IPS DF 6.9 (cell line): ENCODE results near the gene SEMA3E.

Experiments used
- DNase-seq: peaks from one replicate; pipeline ENCODE4 v3.0.0-alpha.2; 2013; ENCODE audit warnings: low read depth, low spot score
- H3K27ac ChIP-seq: one replicate; pipeline ENCODE4 v1.5.1; 2013; ENCODE audit warnings: low read length, control low read depth
- H3K27me3 ChIP-seq: 2 replicates; pipeline ENCODE4 v1.6.1; 2013; ENCODE audit warnings: mild to moderate bottlenecking, low read length; ENCODE audit not compliant: control insufficient read depth, insufficient read depth
- H3K36me3 ChIP-seq: 2 replicates; pipeline ENCODE4 v1.6.1; 2013; ENCODE audit warnings: low read length; ENCODE audit not compliant: control insufficient read depth, insufficient read depth
- H3K4me1 ChIP-seq: 2 replicates; pipeline ENCODE4 v1.6.1; 2013; ENCODE audit warnings: low read length; ENCODE audit not compliant: control insufficient read depth, insufficient read depth
- H3K4me3 ChIP-seq: 2 replicates; pipeline ENCODE4 v1.5.1; 2013; ENCODE audit warnings: mild to moderate bottlenecking, low read length
- H3K9me3 ChIP-seq: 2 replicates; pipeline ENCODE4 v1.6.1; 2013; ENCODE audit warnings: low read length, inconsistent platforms; ENCODE audit not compliant: control insufficient read depth, insufficient read depth
- WGBS: extraction: QIAGEN DNeasy Blood & Tissue Kit; methylation state at CpG from one replicate; pipeline ENCODE4 v1.1.7; 2013; ENCODE audit warnings: mixed read lengths, missing lambda C conversion rate; ENCODE audit not compliant: insufficient read length, insufficient coverage; 5-methylcytosine and 5-hydroxymethylcytosine counted together

The SEMA3E gene

DNA sequence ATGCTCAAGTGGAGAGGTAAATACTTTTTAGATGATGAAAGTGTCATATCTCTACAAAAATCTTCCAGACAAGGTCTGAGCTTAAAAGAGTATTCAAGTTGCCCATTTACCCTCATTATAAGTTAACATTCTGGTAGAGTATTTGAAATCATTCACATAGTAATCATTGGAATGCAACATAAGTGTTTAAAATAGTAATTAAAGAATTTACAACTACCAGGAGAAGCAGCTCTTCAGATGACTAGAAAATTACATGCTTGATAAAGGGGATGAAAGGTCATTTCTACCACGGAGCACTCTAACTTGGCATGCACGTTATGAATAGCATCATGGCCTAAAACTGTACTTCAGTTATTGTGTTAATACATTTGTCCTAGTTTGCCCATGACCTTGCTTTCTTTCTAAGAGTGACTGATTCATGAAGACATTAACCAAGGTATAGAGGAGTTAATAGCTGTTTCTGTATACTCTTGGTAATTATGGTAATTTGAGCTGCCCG, 120.0 kb downstream of the SEMA3E start:
- no peaks in the 10 kb centered on the region for H3K9me3 ChIP-seq
- no peaks in the 10 kb centered on the region for H3K27me3 ChIP-seq
- H3K4me1 ChIP-seq: no peaks in the 10 kb centered on the region
- no peak overlapping the region for H3K4me3 ChIP-seq
- no peak overlapping the region for H3K27ac ChIP-seq
- no CpG with 5 or more reads among the region's 3 CpGs for WGBS
- no peaks in the 10 kb centered on the region for H3K36me3 ChIP-seq
- no peak for DNase-seq

DNA sequence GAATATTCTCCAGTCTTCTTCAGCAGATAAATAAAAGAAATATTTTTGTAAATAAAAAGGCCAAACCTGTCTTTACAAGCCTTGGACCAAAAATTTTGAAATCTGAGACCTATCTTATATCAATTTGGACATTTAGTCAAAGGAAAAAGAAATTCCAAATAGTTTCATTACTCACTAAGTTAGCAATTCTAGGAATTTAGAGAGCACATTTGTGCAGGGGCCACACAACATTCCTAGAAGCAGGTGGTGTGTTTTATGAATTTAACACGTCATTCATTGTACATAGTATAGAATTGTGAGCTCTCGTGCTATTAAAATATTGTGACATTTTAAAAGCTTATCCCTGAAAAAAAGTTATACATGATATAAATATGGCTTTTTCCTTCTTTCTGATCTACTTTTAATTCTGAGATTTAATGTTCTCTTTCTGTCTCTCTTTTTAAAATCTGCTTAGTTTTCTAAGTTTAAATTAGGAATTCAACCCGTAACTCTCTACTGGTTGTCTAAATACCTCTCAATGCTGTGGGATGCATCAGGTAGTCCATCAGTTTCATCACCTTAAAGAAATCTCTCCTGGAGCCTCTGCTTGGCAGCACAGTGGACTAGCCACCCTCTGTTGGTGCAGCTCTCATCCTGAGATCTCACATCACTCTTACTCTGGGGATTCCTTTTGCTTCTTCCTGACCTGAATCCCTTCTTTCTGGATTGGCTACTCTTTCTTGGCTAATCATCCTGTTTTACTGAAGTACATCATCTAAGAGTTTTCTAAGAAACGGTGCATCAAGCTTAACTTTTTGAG, 124.5 kb downstream of the SEMA3E start:
- WGBS: no CpG with 5 or more reads among the region's 4 CpGs
- Histone ChIP-seq H3K27ac (no peak overlapping the region), H3K36me3 (no peaks in the 10 kb centered on the region)

DNA sequence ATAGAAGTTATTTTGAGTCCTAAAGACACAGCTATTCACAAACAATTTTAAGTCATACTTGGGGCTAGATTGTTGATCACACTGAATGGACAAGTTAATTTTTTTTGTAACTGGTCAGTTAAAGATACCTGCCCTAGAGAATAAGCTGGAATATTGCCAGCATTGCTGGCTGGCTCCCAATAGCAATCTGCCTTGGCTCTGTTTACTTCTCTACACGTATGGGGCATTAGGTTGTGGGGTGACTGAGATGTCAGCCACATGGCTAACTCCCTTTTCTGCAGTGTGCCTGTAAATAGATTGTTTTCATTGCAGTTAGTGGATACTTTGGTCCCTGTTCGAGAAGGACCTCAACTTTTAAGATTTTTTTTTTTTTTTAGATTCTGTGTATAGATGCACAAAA, 128.2 kb downstream of the SEMA3E start:
- no peak for DNase-seq
- WGBS: no CpG with 5 or more reads among the region's 2 CpGs
- no peak overlapping the region for H3K27ac ChIP-seq
- no peaks in the 10 kb centered on the region for H3K4me1 ChIP-seq
- H3K4me3 ChIP-seq: no peak overlapping the region
- H3K36me3 ChIP-seq: no peaks in the 10 kb centered on the region
- H3K27me3 ChIP-seq: no peaks in the 10 kb centered on the region
- no peaks in the 10 kb centered on the region for H3K9me3 ChIP-seq

More for the DNA sequence above, 124.5 kb downstream of the SEMA3E start:
- no peaks in the 10 kb centered on the region for H3K9me3 ChIP-seq
- no peaks in the 10 kb centered on the region for H3K27me3 ChIP-seq
- DNase-seq: no peak
- no peak overlapping the region for H3K4me3 ChIP-seq
- no peaks in the 10 kb centered on the region for H3K4me1 ChIP-seq

GRCh38 chr7:83519240-83519639, 129.7 kb downstream of the SEMA3E start:
- H3K4me1 ChIP-seq: no peaks in the 10 kb centered on the region
- H3K4me3 ChIP-seq: no peak overlapping the region
- H3K36me3 ChIP-seq: no peaks in the 10 kb centered on the region
- no peaks in the 10 kb centered on the region for H3K9me3 ChIP-seq
- no CpG with 5 or more reads among the region's 2 CpGs for WGBS
- H3K27ac ChIP-seq: no peak overlapping the region
- no peaks in the 10 kb centered on the region for H3K27me3 ChIP-seq
- DNase-seq: no peak

DNA sequence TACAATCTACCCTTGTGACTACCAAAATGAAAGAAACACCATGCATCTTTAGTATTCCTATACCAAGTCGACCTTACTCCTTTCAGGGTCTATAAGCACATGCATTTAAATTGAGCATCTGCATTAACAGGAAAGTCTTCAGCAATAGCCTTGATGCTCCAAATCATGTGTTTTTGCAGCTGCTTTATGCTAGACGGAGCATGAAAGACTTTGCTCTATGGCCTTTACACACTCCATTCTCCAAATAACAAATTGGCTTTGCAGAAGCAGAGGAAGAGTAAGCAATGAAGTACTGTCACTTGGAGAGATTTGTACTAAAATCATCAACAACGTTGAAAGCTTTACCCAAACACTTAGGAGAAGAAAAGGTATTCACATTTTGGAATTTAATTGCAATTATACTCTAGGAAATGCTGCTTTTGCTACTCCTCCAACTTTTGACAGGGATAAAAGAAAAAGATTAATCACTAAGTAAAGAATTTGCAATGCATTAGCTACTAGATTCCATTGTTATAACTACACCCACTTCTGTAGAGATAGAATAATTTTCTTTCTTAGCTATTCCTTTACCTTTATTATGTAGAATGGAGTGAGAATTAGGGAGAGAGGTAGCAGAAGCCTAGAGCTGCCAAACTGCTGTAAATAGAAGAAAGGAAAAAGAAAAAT, 131.8 kb downstream of the SEMA3E start:
- H3K36me3 ChIP-seq: no peaks in the 10 kb centered on the region
- H3K4me1 ChIP-seq: no peaks in the 10 kb centered on the region
- no peaks in the 10 kb centered on the region for H3K9me3 ChIP-seq
- no peak overlapping the region for H3K4me3 ChIP-seq
- no peak for DNase-seq
- no peak overlapping the region for H3K27ac ChIP-seq
- no peaks in the 10 kb centered on the region for H3K27me3 ChIP-seq
- WGBS: no CpG with 5 or more reads among the region's 3 CpGs

DNA sequence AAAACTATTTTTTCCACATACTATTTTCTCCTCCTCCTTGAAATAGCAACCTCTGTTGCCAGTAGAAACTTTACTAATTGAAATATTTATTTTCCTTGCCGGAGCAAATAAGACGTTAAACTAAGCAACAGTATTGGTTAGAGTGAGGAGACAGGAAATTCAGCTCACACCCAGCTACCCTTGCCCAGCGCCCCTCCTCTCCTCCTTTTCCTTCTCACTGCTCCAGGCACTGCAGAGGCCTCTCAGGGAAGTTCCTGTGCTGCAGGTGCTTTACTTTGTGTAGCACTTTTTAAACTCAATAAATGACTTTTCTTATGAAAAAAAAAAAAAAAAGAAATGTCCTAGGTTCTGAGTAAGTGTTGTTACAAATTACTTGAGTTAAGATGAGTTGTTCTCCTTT, 134.0 kb downstream of the SEMA3E start:
- Histone ChIP-seq H3K36me3 (no peaks in the 10 kb centered on the region), H3K27ac (no peak overlapping the region), H3K9me3 (no peaks in the 10 kb centered on the region), H3K4me3 (no peak overlapping the region), H3K4me1 (no peaks in the 10 kb centered on the region), H3K27me3 (no peaks in the 10 kb centered on the region)
- WGBS: no CpG with 5 or more reads among the region's 3 CpGs
- DNase-seq: peak; percentile 9

- DNase-seq: no peak
- H3K27ac ChIP-seq: no peak overlapping the region
Measured at GRCh38 chr7:83509255-83510021, 139.5 kb downstream of the SEMA3E start.

GRCh38 chr7:83504330-83504729, 144.6 kb downstream of the SEMA3E start:
- Histone ChIP-seq H3K27ac (no peak overlapping the region), H3K4me1 (no peaks in the 10 kb centered on the region), H3K9me3 (no peaks in the 10 kb centered on the region), H3K27me3 (no peaks in the 10 kb centered on the region), H3K36me3 (no peaks in the 10 kb centered on the region), H3K4me3 (no peak overlapping the region)
- WGBS: no CpG with 5 or more reads among the region's 2 CpGs
- no peak for DNase-seq

More at GRCh38 chr7:83509255-83510021, 139.5 kb downstream of the SEMA3E start:
- no CpG with 5 or more reads among the region's 3 CpGs for WGBS
- H3K9me3 ChIP-seq: no peaks in the 10 kb centered on the region
- no peaks in the 10 kb centered on the region for H3K4me1 ChIP-seq
- H3K4me3 ChIP-seq: no peak overlapping the region
- no peaks in the 10 kb centered on the region for H3K36me3 ChIP-seq
- no peaks in the 10 kb centered on the region for H3K27me3 ChIP-seq

DNA sequence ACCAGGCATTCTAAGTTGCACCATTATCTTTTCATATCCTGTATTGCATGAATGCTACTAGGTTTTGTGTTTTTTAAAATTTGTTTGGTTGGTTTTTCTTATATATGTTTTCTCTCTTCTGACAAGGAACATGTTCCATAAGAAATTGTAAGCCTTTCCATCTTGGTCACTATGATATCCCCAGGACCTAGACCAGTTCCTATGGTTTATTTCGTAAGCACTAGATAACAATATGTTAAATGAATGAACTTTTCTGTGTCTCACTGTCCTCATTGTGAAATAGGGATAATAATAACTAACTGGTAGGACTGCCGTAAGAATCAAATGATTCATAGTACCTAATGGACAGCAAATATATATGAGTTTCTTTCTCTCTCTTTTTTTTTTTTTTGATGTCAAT, 146.3 kb downstream of the SEMA3E start:
- Histone ChIP-seq H3K36me3 (no peaks in the 10 kb centered on the region), H3K9me3 (no peaks in the 10 kb centered on the region), H3K27me3 (no peaks in the 10 kb centered on the region), H3K4me1 (no peaks in the 10 kb centered on the region), H3K4me3 (no peak overlapping the region), H3K27ac (no peak overlapping the region)
- WGBS: no CpG with 5 or more reads among the region's 2 CpGs
- no peak for DNase-seq

DNA sequence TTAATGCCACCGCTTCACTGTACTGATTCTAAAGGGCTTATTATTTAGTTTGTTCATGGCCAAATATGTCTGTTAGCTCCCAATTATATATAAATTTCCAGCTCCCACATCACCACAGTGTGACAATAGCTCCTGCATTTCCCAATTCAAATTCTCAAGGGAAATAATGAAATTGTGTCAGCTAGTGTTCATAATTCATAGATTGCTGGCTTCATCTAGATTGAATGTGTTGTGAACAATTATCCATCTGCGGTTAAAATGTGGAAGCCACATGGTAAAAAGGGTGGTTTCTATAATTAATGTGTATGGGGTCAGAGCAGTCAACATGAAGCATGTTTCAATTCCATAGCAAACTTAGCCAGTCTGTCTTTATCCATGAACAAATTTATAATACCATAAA, 154.3 kb downstream of the SEMA3E start:
- Histone ChIP-seq H3K4me3 (no peak overlapping the region), H3K27me3 (no peaks in the 10 kb centered on the region), H3K27ac (no peak overlapping the region), H3K9me3 (no peaks in the 10 kb centered on the region), H3K36me3 (no peaks in the 10 kb centered on the region), H3K4me1 (no peaks in the 10 kb centered on the region)
- WGBS: no CpG with 5 or more reads among the region's 2 CpGs
- no peak for DNase-seq
